ENCODE data around the gene PDE6C.

The PDE6C gene

DNA sequence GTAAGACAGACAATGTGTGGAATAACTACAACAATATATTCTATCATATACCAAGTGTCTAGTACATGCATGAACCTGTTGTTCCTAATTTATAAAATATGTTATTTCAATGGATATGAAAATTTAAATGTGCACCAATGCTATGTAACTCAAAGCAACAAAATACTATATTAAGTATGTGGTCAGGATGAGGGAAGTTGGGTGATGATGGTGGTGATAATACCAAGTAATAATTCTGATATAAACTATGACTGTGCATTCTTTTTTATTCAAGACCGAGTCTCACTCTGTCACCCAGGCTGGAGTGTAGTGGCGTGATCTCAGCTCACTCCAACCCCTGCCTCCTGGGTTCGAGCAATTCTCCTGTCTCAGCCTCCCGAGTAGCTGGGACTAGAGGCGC lies 92.1 kb downstream of the PDE6C start:
- H3K4me3 ChIP-seq: no peak overlapping the region
- H3K9ac ChIP-seq (ENCODE audit: insufficient read length): no peak overlapping the region
- no peak overlapping the region for H3K27ac ChIP-seq
- no peaks in the 10 kb centered on the region for H3K9me3 ChIP-seq (ENCODE audit: low read depth, low read length)
- TF ChIP-seq EZH2 (IDR thresholded peaks at IDR 0.05): no peak
- no peak for TF ChIP-seq POLR2AphosphoS5 (IDR thresholded peaks at IDR 0.05; ENCODE audit: borderline replicate concordance, low read depth, low read length)
- no peak for TF ChIP-seq FOXP2 (optimal IDR thresholded peaks at IDR 0.05; ENCODE audit: control extremely low read depth, extremely low read length, insufficient read depth)
- H3K36me3 ChIP-seq (ENCODE audit: insufficient read depth, low read length): peaks cover under 1% of the 10 kb centered on the region; the same call in 1 of the 2 replicates
- no peak for DNase-seq (ENCODE audit: low read depth, low spot score)

DNA sequence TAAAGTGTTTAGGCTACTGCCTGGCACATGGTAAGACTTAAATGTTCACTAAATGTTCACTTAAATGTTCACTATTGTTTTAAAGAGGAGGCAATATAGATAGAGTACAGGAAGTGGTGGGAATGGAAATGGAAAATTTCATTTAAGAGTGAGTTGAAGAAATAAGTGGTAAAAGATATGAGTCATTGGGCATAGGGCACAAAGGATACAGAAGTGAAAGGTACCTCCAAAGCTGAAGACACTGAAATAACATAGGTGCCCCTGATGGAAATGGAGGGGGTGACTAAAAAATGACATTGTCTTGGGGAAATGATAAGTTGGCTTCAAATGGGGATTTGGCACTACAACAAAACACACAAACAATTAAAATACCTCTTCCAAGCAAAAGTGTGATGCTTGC lies 95.3 kb downstream of the PDE6C start:
- Histone ChIP-seq H3K9me3 (ENCODE audit: low read depth, low read length) (no peaks in the 10 kb centered on the region), H3K4me3 (no peak overlapping the region), H3K36me3 (ENCODE audit: insufficient read depth, low read length) (no peaks in the 10 kb centered on the region), H3K27ac (no peak overlapping the region), H3K9ac (ENCODE audit: insufficient read length) (no peak overlapping the region)
- TF ChIP-seq EZH2 (IDR thresholded peaks at IDR 0.05) (no peak), FOXP2 (optimal IDR thresholded peaks at IDR 0.05; ENCODE audit: control extremely low read depth, extremely low read length, insufficient read depth) (no peak), POLR2AphosphoS5 (IDR thresholded peaks at IDR 0.05; ENCODE audit: borderline replicate concordance, low read depth, low read length) (no peak)
- no peak for DNase-seq (ENCODE audit: low read depth, low spot score)

DNA sequence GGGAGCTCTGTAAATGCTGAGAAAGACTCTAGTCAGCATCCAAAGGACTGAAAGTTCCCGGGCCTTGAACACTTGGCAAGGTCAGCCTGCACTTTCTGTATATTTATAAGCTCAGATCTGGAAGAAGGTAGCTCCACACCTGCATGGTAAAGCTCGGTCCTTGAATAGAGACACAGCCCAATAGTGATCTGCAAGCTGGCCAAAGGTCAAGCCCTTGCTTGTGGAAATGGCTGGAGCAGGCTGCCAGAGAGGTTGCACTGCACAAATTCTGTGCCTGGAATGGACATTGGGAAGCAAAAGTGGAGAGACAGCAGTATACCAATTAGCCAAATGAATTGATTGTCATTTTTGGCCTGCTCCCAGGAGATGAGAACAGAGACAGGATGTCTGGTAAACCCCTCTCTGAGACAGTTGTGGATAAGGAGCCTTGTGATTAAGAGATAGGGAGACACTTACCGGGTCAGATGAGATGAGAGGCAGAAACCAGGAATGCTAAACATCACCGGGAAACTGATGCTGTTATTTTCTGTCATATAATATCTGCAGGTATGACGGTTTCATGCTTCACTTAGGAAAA lies 98.1 kb downstream of the PDE6C start:
- H3K9me3 ChIP-seq (ENCODE audit: low read depth, low read length): no peaks in the 10 kb centered on the region
- H3K27ac ChIP-seq: no peak overlapping the region
- DNase-seq (ENCODE audit: low read depth, low spot score): no peak
- no peak for TF ChIP-seq EZH2 (IDR thresholded peaks at IDR 0.05)
- no peak for TF ChIP-seq POLR2AphosphoS5 (IDR thresholded peaks at IDR 0.05; ENCODE audit: borderline replicate concordance, low read depth, low read length)
- no peak for TF ChIP-seq FOXP2 (optimal IDR thresholded peaks at IDR 0.05; ENCODE audit: control extremely low read depth, extremely low read length, insufficient read depth)
- H3K9ac ChIP-seq (ENCODE audit: insufficient read length): no peak overlapping the region
- H3K36me3 ChIP-seq (ENCODE audit: insufficient read depth, low read length): no peaks in the 10 kb centered on the region
- H3K4me3 ChIP-seq: no peak overlapping the region

DNA sequence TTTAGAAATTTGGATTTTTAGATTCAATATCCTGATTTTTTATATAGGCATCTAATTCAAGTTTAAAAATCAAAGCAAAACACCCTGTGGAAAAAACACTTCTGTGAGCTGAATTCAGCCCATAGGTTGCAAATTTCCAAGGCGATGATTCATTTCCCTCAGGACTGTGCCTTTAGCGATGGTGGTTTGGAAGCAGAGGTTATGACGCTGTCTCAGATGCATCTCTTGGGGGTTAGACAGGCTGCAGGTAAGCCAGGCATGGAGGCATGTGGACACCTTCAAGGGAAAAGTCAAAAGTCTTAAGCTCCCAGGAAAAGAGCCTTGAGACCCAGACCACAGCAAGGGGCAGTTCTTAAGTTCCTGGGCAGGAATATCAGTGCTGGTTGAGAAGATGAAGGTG lies 99.6 kb downstream of the PDE6C start:
- H3K27ac ChIP-seq: no peak overlapping the region
- no peak for TF ChIP-seq POLR2AphosphoS5 (IDR thresholded peaks at IDR 0.05; ENCODE audit: borderline replicate concordance, low read depth, low read length)
- no peak for TF ChIP-seq EZH2 (IDR thresholded peaks at IDR 0.05)
- TF ChIP-seq FOXP2 (optimal IDR thresholded peaks at IDR 0.05; ENCODE audit: control extremely low read depth, extremely low read length, insufficient read depth): no peak
- H3K9me3 ChIP-seq (ENCODE audit: low read depth, low read length): no peaks in the 10 kb centered on the region
- no peak overlapping the region for H3K9ac ChIP-seq (ENCODE audit: insufficient read length)
- no peak for DNase-seq (ENCODE audit: low read depth, low spot score)
- no peak overlapping the region for H3K4me3 ChIP-seq
- no peaks in the 10 kb centered on the region for H3K36me3 ChIP-seq (ENCODE audit: insufficient read depth, low read length)

DNA sequence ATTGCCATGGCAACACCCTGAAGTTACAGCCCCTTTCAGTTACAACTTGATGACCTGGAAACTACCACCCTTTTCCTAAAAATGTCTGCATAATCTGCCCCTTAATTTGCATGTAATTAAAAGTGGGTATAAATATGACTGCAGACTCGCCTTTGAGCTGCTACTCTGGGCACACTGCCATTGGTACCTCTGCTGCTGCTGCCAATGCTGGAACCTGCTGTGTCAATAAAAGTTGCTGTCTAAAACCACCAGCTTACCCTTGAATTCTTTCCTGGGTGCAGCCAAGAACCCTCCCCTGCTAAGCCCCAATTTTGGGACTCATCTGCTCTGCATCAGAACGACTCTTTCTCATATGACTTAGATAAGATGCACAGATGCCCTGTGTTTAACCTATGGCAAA lies 100.3 kb downstream of the PDE6C start:
- Histone ChIP-seq H3K4me3 (no peak overlapping the region), H3K36me3 (ENCODE audit: insufficient read depth, low read length) (no peaks in the 10 kb centered on the region), H3K27ac (no peak overlapping the region), H3K9ac (ENCODE audit: insufficient read length) (no peak overlapping the region), H3K9me3 (ENCODE audit: low read depth, low read length) (no peaks in the 10 kb centered on the region)
- DNase-seq (ENCODE audit: low read depth, low spot score): no peak
- TF ChIP-seq EZH2 (IDR thresholded peaks at IDR 0.05): no peak
- TF ChIP-seq FOXP2 (optimal IDR thresholded peaks at IDR 0.05; ENCODE audit: control extremely low read depth, extremely low read length, insufficient read depth): no peak
- no peak for TF ChIP-seq POLR2AphosphoS5 (IDR thresholded peaks at IDR 0.05; ENCODE audit: borderline replicate concordance, low read depth, low read length)

DNA sequence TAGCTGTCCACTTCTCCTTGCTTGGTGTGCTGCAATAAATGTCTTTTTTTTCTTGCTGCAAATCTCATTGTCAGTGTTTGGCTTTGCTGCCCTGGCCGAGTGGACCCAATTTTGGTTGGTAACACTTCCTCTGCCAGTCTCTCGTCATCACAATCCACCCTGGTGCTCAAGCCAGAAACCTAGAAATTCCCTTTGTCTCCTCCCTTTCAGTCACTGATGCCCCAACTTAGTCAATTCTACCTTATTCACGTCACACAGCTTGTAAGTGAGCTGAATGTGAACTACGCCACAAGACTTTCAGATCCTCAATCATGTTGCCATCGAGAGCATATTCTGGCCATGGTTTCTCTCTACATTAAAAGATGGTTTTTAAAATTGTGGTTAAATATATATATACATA lies 103.0 kb downstream of the PDE6C start:
- no peaks in the 10 kb centered on the region for H3K9me3 ChIP-seq (ENCODE audit: low read depth, low read length)
- H3K4me3 ChIP-seq: no peak overlapping the region
- no peaks in the 10 kb centered on the region for H3K36me3 ChIP-seq (ENCODE audit: insufficient read depth, low read length)
- no peak for DNase-seq (ENCODE audit: low read depth, low spot score)
- H3K9ac ChIP-seq (ENCODE audit: insufficient read length): no peak overlapping the region
- H3K27ac ChIP-seq: no peak overlapping the region
- TF ChIP-seq EZH2 (IDR thresholded peaks at IDR 0.05) (no peak), FOXP2 (optimal IDR thresholded peaks at IDR 0.05; ENCODE audit: control extremely low read depth, extremely low read length, insufficient read depth) (no peak), POLR2AphosphoS5 (IDR thresholded peaks at IDR 0.05; ENCODE audit: borderline replicate concordance, low read depth, low read length) (no peak)

Measured in SK-N-MC (cell line).